DMS 273 (cell line): ENCODE measurements around the gene PCDHA10.

ENCODE experiments used
- DNase-seq: peaks from one replicate; lab custom pipeline; 2025; ENCODE audit not compliant: unreplicated experiment; lab: John Stamatoyannopoulos, UW

Gene PCDHA10

GRCh38 chr5:140883927-140884697 lies 28.4 kb downstream of the PCDHA10 start:
- no peak for DNase-seq

GRCh38 chr5:140916325-140916724 lies 60.6 kb downstream of the PCDHA10 start:
- no peak for DNase-seq
